ENCODE results near the gene MKKS.

GRCh38 chr20:10359621-10360040, 74.4 kb downstream of the MKKS start:
- TF ChIP-seq CTCF (IDR thresholded peaks at IDR 0.05; ENCODE audit: low read depth, low read length) (no peak), EZH2phosphoT487 (IDR thresholded peaks at IDR 0.05; ENCODE audit: low read depth) (no peak)
